Uterus (tissue), 4 donors: ENCODE measurements around the gene CTTNBP2NL. TPM values are rescaled to one million over a fixed set of nuclear protein-coding genes. Genes with fewer than 3 reads are reported as not detected.

ENCODE experiments used
- DNase-seq, 2 donors: peaks; one replicate each; pipeline ENCODE4 v3.0.0-alpha.2; 2019 to 2020
- H3K27ac ChIP-seq, 2 donors: fragments of 200-600 bp; sonication (generic); 1 replicate in 1 of 2; 2 replicates in 1 of 2; pipeline ENCODE4 v1.5.1; 2016 to 2018
- H3K27me3 ChIP-seq, 2 donors: fragments of 200-600 bp; sonication (generic); one replicate each; pipeline ENCODE4 v1.5.1; 2018 to 2019; ENCODE audit warnings: control low read depth in 1 of 2
- H3K36me3 ChIP-seq, 2 donors: fragments of 200-600 bp; sonication (generic); one replicate each; pipeline ENCODE4 v1.5.1; 2019; ENCODE audit warnings: control low read depth in 1 of 2
- H3K4me1 ChIP-seq, 2 donors: fragments of 200-600 bp; sonication (generic); one replicate each; pipeline ENCODE4 v1.5.1; 2018 to 2019; ENCODE audit warnings: control low read depth in 1 of 2
- H3K4me3 ChIP-seq, 2 donors: fragments of 200-600 bp; sonication (generic); 1 replicate in 1 of 2; 2 replicates in 1 of 2; pipeline ENCODE4 v1.5.1; 2018 to 2019; ENCODE audit warnings: mild to moderate bottlenecking in 1 of 2
- H3K9me3 ChIP-seq, 2 donors: fragments of 200-600 bp; sonication (generic); one replicate each; pipeline ENCODE4 v1.5.1; 2019; ENCODE audit warnings: control low read depth in 1 of 2
- CTCF ChIP-seq, 4 experiments: fragments of 200-600 bp in 2 of 4; fragments of 450-650 bp in 2 of 4; sonication (generic) in 2 of 4; IDR thresholded peaks; one replicate each; pipeline ENCODE4 v1.5.1; 2016 to 2019; ENCODE audit warnings: antibody characterized with exemption in 4 of 4, mild to moderate bottlenecking in 2 of 4, moderate library complexity in 1 of 4
- POLR2A ChIP-seq, 2 donors: fragments of 450-650 bp; IDR thresholded peaks; one replicate each; pipeline ENCODE4 v1.6.1; 2016; ENCODE audit warnings: antibody characterized with exemption in 2 of 2, mild to moderate bottlenecking in 1 of 2, moderate library complexity in 1 of 2
- intact Hi-C: fragments of 100-400 bp; cut with DNase I; formaldehyde crosslinking; loops from one replicate; pipeline ENCODE4 v1.15.1; 2023; ENCODE audit warnings: low total_unique reads
- total RNA-seq, 4 donors: library from RNA; depleted of rRNA in 3 of 4; stranded (reverse); fragments of >200 nt in 3 of 4; gene quantifications; one replicate each; pipeline versions ENCODE4 v1.1.0 to v1.2.4, GENCODE V29; 2014 to 2023
- donor health status: DM: yes; HTN: yes; CAD: no.

The CTTNBP2NL gene
- total RNA-seq, 4 donors from 2014 or later, result 9.4 to 60.5 (median 15.6) TPM

GRCh38 chr1:112496290-112496689, 100.3 kb downstream of the CTTNBP2NL start:
- DNase-seq, result no peak
- no peaks in the 10 kb centered on the region for H3K27me3 ChIP-seq
- H3K9me3 ChIP-seq, result no peaks in the 10 kb centered on the region
- H3K4me3 ChIP-seq, result no peak overlapping the region
- TF ChIP-seq CTCF (IDR thresholded peaks at IDR 0.05), result no peak
- TF ChIP-seq POLR2A (IDR thresholded peaks at IDR 0.05), result no peak
- no peaks in the 10 kb centered on the region for H3K4me1 ChIP-seq
- no peaks in the 10 kb centered on the region for H3K36me3 ChIP-seq
- intact Hi-C loops, result no loop called here
- H3K27ac ChIP-seq, result no peak overlapping the region

DNA sequence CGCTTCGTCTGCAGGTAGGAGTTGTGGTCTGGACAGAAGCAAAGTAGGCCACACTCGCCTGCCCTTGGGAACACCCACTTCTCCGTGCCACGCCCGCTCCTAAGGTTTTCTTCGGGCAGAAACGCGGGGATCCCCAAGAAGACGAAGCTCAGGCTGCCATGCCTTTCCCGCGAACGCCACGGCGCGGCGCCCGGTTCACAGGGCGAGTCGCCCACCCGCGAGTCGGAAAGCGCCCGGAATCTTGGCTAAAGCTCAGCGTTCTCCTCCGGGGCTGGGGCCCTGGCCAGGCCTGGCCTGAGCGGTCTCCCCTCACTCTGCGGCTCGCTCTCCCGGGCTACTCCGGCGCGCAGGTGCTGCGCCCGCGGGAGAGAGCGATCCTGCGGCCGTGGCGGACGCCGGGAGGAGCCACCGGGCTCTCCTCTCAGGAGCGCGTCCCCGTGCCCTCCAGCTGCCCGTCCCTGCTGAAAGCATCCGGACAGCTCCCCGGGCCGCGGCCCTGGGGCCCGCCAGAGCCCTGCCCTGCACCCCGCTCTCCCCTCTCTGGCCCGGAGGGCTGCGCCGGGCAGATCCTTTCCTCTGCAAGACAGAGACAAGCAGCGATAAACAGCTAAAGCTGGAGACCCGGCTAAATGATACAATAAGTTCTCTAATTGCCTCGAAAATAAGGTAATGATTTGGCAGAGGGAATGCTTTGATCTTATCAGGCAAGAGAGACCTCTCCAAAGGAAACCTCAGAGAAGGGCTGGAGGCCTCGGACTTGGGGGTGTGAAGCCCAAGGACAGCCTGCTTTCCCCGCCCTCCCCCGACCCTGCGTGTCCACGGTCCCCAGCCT, 106.0 kb downstream of the CTTNBP2NL start:
- DNase-seq, result peak; percentile 67 to 77
- peak overlapping the region; percentile 41 to 45 for H3K4me3 ChIP-seq
- peak overlapping the region; percentile 72 to 79 for H3K27ac ChIP-seq
- peak in 1 of 2 donors; percentile 14 for TF ChIP-seq POLR2A (IDR thresholded peaks at IDR 0.05)
- peak; percentile 68 to 86 (median 72) for TF ChIP-seq CTCF (IDR thresholded peaks at IDR 0.05)
- no peaks in the 10 kb centered on the region for H3K4me1 ChIP-seq
- intact Hi-C loops, result no loop called here
- H3K9me3 ChIP-seq, result no peaks in the 10 kb centered on the region
- H3K27me3 ChIP-seq, result no peaks in the 10 kb centered on the region
- H3K36me3 ChIP-seq, result no peaks in the 10 kb centered on the region

- H3K9me3 ChIP-seq, result no peaks in the 10 kb centered on the region
- no peaks in the 10 kb centered on the region for H3K4me1 ChIP-seq
- no peaks in the 10 kb centered on the region for H3K27me3 ChIP-seq
- no peak for TF ChIP-seq POLR2A (IDR thresholded peaks at IDR 0.05)
- TF ChIP-seq CTCF (IDR thresholded peaks at IDR 0.05), result no peak
- intact Hi-C loops, result no loop called here
- DNase-seq, result no peak
- no peak overlapping the region for H3K4me3 ChIP-seq
- peak overlapping the region; percentile 53 to 79 for H3K27ac ChIP-seq
- no peaks in the 10 kb centered on the region for H3K36me3 ChIP-seq
These were observed 106.8 kb downstream of the CTTNBP2NL start for GRCh38 chr1:112502826-112503225.

DNA sequence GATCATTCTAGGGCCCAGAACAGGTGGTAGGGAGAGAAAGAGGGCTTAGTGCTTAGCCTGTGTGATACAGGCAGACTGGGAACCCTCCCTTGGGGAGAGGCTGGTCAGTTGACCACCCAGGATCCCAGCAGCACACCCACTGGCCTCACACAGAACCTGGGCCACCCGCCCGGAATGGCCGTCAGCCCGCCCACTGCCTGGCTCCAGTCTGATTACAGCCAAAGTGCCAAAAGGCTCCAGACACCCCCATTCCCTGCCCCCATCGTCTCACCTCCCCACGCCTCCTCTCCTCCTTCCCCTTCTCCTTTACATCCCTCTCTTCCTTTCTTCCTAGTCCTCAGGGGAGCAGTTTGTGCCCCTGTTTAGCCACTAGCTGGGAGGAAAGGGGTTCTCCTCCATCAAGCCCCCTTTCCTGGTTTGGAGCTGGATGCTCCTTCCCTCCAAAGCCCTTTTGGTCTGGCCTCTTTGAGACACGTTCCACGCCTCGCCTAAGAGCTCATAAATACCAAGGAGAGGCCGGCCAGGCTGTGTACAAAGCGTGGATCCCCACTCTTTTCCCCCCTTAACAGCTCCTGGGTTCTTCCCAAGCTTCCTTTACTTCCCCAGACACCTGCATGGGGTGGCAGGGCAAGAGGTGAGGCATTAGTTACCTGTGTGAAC, 108.1 kb downstream of the CTTNBP2NL start:
- Histone ChIP-seq H3K9me3 (no peaks in the 10 kb centered on the region), H3K27me3 (no peaks in the 10 kb centered on the region), H3K4me3 (no peak overlapping the region), H3K36me3 (no peaks in the 10 kb centered on the region), H3K27ac (peak overlapping the region; percentile 53 to 58), H3K4me1 (no peaks in the 10 kb centered on the region)
- no peak for DNase-seq
- intact Hi-C loops, result no loop called here
- TF ChIP-seq POLR2A (IDR thresholded peaks at IDR 0.05) (no peak), CTCF (IDR thresholded peaks at IDR 0.05) (no peak)
